Right lobe of liver (tissue), 6 donors: ENCODE results near the gene IL1RAPL1. TPM values are rescaled to one million over a fixed set of nuclear protein-coding genes. Genes with fewer than 3 reads are reported as not detected.

Source experiments
- ATAC-seq, 4 donors: fragments of 200-7000 bp; cut with Tn5 transposase; one replicate each; pipeline ENCODE4 v1.9.1; 2020; ENCODE audit warnings: mild to moderate bottlenecking in 4 of 4, moderate library complexity in 4 of 4
- DNase-seq, 3 donors: peaks; one replicate each; pipeline ENCODE4 v3.0.0-alpha.2; 2020
- H3K27ac ChIP-seq, 3 donors: fragments of 200-600 bp; one replicate each; pipeline ENCODE4 v1.8.0; 2022
- H3K27me3 ChIP-seq, 2 donors: fragments of 200-600 bp; one replicate each; pipeline ENCODE4 v1.8.0; 2022
- H3K36me3 ChIP-seq, 4 donors: fragments of 200-600 bp; sonication (generic) in 1 of 4; one replicate each; pipeline versions ENCODE4 v1.5.1 to v1.8.0; 2017 to 2022; ENCODE audit warnings: control low read depth in 1 of 4
- H3K4me1 ChIP-seq, 4 donors: fragments of 200-600 bp; sonication (generic) in 1 of 4; one replicate each; pipeline versions ENCODE4 v1.5.1 to v1.8.0; 2017 to 2022; ENCODE audit warnings: control low read depth in 1 of 4
- H3K4me3 ChIP-seq, 3 donors: fragments of 200-600 bp; one replicate each; pipeline ENCODE4 v1.8.0; 2022
- H3K9me3 ChIP-seq, 4 donors: fragments of 200-600 bp; sonication (generic) in 1 of 4; one replicate each; pipeline versions ENCODE4 v1.5.1 to v1.8.0; 2017 to 2022; ENCODE audit warnings: control low read depth in 1 of 4
- POLR2A ChIP-seq: fragments of 450-650 bp; IDR thresholded peaks from one replicate; pipeline ENCODE4 v1.6.1; 2017; ENCODE audit warnings: antibody characterized with exemption, mild to moderate bottlenecking
- WGBS: methylation state at CpG from one replicate; pipeline ENCODE4 v1.1.6; 2018; ENCODE audit warnings: low coverage, low lambda C conversion rate; ENCODE audit not compliant: insufficient coverage; ENCODE audit errors: missing lambda C conversion rate; 5-methylcytosine and 5-hydroxymethylcytosine counted together
- intact Hi-C, 2 donors: fragments of 100-400 bp; cut with DNase I; formaldehyde crosslinking; loops; one replicate each; pipeline versions ENCODE4 v1.11.2 to v1.14.1; 2022
- total RNA-seq, 6 experiments: library from RNA; depleted of rRNA in 2 of 6; stranded (reverse); fragments of >200 nt in 2 of 6; fragmentation: NEBNext Ultra II Directional in 3 of 6; extraction: Animal tissue kit (Norgen Biotek cat#: 25700) in 3 of 6; gene quantifications; one replicate each; pipeline versions ENCODE4 v1.1.0 to v1.2.4, GENCODE V29; 2016 to 2023
- TF ChIP-seq, protein P1 (sequence below), 4 donors: fragments of 200-600 bp in 3 of 4; fragments of 450-650 bp in 1 of 4; IDR thresholded peaks; one replicate each; pipeline versions ENCODE4 v1.5.1 to v1.8.0; 2016 to 2022; ENCODE audit warnings: antibody characterized with exemption in 4 of 4, mild to moderate bottlenecking in 2 of 4
- donor health status: DM: no; HTN: yes; CAD: no.
- donor health status: DM: no; HTN: no; CAD: no.
- donor health status: DM: no; HTN: no; CAD: no.
- donor health status: DM: no; HTN: yes; CAD: no.
- donor health status: DM: no; HTN: yes; CAD: no.

IL1RAPL1 gene
- total RNA-seq, 6 experiments from 2014 or later, result not detected

DNA sequence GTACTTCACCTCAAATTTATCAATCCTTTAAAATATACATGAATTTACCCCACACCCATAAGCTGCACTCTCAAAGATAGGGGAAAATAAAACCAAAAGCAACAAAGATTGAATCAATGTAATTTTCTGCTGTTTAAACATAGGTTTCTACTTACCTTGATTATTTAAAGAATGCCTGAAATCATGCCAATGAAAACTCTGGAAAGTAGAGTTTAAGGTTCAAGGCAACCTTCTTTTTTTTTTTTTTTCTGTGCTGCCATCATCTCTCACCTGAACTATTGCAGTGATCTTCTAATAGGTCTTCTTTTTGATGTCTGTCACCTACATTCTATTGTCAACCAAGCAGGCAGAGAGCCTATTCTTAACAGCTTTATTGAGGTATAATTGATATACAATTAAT is 682.1 kb downstream of the IL1RAPL1 start:
- TF ChIP-seq, protein P1, sequence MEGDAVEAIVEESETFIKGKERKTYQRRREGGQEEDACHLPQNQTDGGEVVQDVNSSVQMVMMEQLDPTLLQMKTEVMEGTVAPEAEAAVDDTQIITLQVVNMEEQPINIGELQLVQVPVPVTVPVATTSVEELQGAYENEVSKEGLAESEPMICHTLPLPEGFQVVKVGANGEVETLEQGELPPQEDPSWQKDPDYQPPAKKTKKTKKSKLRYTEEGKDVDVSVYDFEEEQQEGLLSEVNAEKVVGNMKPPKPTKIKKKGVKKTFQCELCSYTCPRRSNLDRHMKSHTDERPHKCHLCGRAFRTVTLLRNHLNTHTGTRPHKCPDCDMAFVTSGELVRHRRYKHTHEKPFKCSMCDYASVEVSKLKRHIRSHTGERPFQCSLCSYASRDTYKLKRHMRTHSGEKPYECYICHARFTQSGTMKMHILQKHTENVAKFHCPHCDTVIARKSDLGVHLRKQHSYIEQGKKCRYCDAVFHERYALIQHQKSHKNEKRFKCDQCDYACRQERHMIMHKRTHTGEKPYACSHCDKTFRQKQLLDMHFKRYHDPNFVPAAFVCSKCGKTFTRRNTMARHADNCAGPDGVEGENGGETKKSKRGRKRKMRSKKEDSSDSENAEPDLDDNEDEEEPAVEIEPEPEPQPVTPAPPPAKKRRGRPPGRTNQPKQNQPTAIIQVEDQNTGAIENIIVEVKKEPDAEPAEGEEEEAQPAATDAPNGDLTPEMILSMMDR (IDR thresholded peaks at IDR 0.05), result no peak
- TF ChIP-seq POLR2A, result no peak
- no peaks in the 10 kb centered on the region for H3K27me3 ChIP-seq
- no peak overlapping the region for H3K4me3 ChIP-seq
- peak overlapping the region in 1 of 3 donors; percentile 9 for H3K27ac ChIP-seq
- H3K9me3 ChIP-seq, result no peaks in the 10 kb centered on the region
- peaks cover 0 to 6% (median 3%) of the 10 kb centered on the region in 4 donors for H3K4me1 ChIP-seq
- DNase-seq, result no peak
- intact Hi-C loops, result no loop called here
- no peaks in the 10 kb centered on the region for H3K36me3 ChIP-seq
- ATAC-seq, result peak; percentile 44 to 77 (median 71)

- DNase-seq (no peak), ATAC-seq (peak in 3 of 4 donors; percentile 44 to 60 (median 54))
- H3K4me3 ChIP-seq, result no peak overlapping the region
- no peaks in the 10 kb centered on the region for H3K36me3 ChIP-seq
- TF ChIP-seq, protein P1 (IDR thresholded peaks at IDR 0.05), result no peak
- no peak for TF ChIP-seq POLR2A
- H3K4me1 ChIP-seq, result peaks cover 0 to 6% (median 0%) of the 10 kb centered on the region in 4 donors
- WGBS, result 31% methylated on average over 3 of the region's 3 CpGs
- H3K27ac ChIP-seq, result no peak overlapping the region
- intact Hi-C loops, result no loop called here
- H3K27me3 ChIP-seq, result no peaks in the 10 kb centered on the region
- no peaks in the 10 kb centered on the region for H3K9me3 ChIP-seq
These were observed 687.3 kb downstream of the IL1RAPL1 start for GRCh38 chrX:29274517-29274916.

DNA sequence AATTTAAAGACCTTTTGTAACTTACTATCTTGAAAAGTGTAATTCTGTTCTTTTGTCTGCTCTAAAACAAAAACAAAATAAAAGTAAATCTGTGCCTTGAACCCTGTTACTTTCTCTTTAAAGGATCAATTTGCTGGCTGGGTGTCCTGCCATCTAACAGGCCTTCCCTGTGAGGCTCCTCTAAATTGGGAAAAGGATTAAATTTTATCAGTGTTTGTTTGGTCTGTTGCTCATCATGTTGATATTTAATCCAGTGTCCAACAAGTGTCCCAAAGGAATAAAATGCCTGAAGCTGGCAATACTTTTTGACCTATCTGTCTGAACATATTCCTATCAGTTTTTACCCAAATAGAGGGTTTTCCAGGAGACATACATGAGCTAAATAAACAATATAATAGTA is 688.7 kb downstream of the IL1RAPL1 start:
- H3K36me3 ChIP-seq, result no peaks in the 10 kb centered on the region
- H3K9me3 ChIP-seq, result no peaks in the 10 kb centered on the region
- H3K27ac ChIP-seq, result peak overlapping the region in 1 of 3 donors; percentile 21
- no peak for DNase-seq
- H3K27me3 ChIP-seq, result no peaks in the 10 kb centered on the region
- peaks cover 0 to 8% (median 3%) of the 10 kb centered on the region in 4 donors for H3K4me1 ChIP-seq
- intact Hi-C loops, result no loop called here
- H3K4me3 ChIP-seq, result no peak overlapping the region
- no peak for TF ChIP-seq POLR2A
- TF ChIP-seq, protein P1 (IDR thresholded peaks at IDR 0.05), result no peak
- peak; percentile 65 to 89 (median 82) for ATAC-seq

- no peaks in the 10 kb centered on the region for H3K9me3 ChIP-seq
- no peaks in the 10 kb centered on the region for H3K36me3 ChIP-seq
- H3K4me3 ChIP-seq, result no peak overlapping the region
- DNase-seq, result peak in 1 of 3 donors; percentile 40
- TF ChIP-seq POLR2A, result no peak
- TF ChIP-seq, protein P1 (IDR thresholded peaks at IDR 0.05), result no peak
- H3K27ac ChIP-seq, result peak overlapping the region in 2 of 3 donors; percentile 10 to 45
- peak; percentile 87 to 95 (median 91) for ATAC-seq
- WGBS, result 30% methylated on average over 2 of the region's 2 CpGs
- intact Hi-C loops, result no loop called here
- H3K4me1 ChIP-seq, result peaks cover 0 to 16% (median 2%) of the 10 kb centered on the region in 4 donors
- no peaks in the 10 kb centered on the region for H3K27me3 ChIP-seq
These were observed 694.0 kb downstream of the IL1RAPL1 start for GRCh38 chrX:29281078-29281742.
